ENCODE measurements around the gene MDGA2. TPM values are rescaled to one million over a fixed set of nuclear protein-coding genes. Genes with fewer than 3 reads are reported as not detected.

MDGA2 gene
- total RNA-seq, result 39.1 TPM

DNA sequence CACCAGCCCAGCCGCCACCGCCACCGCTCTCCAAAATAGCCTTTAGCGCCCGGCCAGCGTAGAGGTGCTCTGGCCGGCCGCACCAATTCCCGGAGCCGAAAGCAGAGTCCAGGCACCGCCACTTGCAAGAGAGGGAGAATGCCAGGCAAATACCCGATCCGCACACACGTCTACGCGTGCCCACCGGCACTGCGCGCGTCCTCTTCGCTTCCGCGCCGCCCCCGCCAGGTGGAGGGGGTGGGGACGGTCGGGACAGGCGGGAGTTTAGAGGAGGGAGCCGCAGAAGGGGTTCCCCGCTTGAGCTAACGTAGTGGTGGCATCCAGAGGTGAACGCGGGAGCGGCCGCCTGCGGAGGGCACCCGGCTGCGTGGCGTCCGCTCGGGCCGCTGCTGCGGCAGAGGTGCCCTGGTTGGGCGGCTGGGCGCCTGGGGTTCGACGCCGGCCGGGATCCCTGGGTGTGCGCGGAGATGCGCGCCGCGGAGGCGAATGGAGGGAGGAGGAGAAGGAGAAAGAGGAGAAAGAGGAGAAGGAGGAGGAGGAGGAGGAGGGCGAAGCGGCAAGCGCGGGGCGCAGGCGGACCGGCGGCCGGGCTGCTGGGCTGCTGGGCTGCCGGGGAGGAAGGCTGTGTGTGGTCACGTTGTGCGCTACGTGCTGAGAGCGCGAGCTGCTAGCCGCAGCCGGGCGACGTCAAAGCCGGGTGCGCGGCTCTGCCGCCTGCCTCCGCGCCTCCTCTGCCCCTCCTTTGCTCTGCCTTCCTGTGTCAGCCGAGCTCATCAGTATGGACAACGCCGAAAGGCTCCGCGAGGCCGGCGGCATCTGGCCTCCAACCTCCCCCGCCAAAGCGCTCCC lies at the start of gene MDGA2:
Gene MDGA2, minus strand, starts transcription at position 140 of the 849 bp plus-strand sequence.
- DNase-seq (ENCODE audit: low spot score in 2 of 2), result peak in 1 of 2 donors; percentile 46
- FAIRE-seq, result no peak

DNA sequence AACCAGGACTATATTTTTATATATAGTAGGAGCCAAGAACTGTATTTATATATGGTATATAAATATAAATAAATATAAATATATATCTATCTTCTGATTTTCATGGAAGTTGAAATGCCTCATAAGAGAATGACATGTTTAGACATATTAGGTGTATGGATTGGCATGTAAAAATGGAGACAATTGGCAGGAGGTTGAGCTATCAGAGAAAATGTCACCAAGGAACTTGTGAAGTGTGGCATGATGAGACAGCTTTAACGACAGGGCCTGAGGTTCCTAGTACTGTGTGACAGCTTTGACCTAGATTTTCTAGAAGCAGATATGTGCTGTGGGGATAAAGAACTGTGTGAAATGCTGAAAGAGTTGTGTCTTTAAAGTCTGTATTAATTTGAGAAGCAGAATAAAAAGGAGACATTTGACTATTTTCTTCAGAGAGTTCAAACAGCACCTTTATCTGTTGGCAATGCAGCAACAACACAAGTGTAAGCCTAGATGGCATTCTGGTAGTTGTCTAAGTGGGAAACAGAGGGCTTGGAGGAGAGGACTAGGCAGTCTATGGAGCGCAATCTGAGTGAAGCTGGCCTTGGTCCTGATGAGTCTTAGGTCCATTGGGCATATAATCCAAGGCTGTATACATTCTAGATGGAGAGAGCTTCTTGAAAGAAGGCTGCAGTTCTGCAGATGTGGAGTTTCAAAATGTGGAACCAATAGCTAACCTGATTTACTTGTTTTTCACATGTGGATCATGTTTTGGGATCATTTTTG lies 47.7 kb upstream of the MDGA2 start:
- no peak for DNase-seq (ENCODE audit: low spot score in 2 of 2)
- no peak for FAIRE-seq

GRCh38 chr14:47720281-47720680 lies 44.9 kb upstream of the MDGA2 start:
- FAIRE-seq, result no peak

GRCh38 chr14:47715330-47715729 lies 39.9 kb upstream of the MDGA2 start:
- no peak for DNase-seq (ENCODE audit: low spot score in 2 of 2)
- FAIRE-seq, result no peak

More at GRCh38 chr14:47720281-47720680, 44.9 kb upstream of the MDGA2 start:
- no peak for DNase-seq (ENCODE audit: low spot score in 2 of 2)

- DNase-seq (ENCODE audit: low spot score in 2 of 2), result no peak
- FAIRE-seq, result no peak
Observed at GRCh38 chr14:47710581-47710980, 35.2 kb upstream of the MDGA2 start.

DNA sequence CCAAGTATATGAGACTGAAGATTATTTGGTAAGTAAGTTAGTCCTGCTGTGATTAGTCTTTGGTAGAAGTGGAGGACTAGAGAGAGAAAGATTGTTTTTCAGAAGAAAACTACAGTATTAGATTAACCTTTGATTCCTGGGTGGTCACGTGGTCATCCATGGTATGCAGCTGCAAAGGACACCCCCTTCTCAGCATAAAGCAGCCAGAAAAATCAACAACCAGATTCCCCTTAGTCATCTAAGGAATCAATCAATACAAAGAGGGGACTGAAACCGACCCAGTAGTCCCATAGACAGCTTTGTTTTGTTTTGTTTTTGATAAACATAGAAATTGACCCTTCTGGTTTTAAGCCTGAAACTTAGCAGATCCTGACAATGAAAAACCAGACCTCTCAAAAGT lies 30.3 kb upstream of the MDGA2 start:
- FAIRE-seq, result no peak
- DNase-seq (ENCODE audit: low spot score in 2 of 2), result no peak

GRCh38 chr14:47691829-47692228 lies 16.4 kb upstream of the MDGA2 start:
- DNase-seq (ENCODE audit: low spot score in 2 of 2), result no peak
- no peak for FAIRE-seq

DNA sequence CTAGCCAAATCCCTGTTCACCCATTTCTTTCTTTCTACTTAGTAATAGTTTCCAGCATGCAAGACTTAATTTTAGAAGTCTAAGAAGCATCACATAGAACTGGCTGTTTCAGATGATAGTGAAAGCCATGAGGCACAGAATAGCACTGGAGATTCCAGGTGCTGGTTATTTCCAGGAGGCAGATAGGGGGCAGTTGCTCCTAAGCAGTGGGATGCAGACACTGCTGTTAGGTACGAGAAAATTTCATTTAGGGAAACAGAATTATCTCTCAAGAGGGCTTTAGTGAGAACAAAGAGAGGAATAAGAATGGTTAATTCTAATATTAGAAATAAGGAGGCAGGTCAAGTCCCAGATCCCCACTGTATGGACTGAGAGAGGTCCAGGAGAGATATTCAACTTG lies 3.6 kb upstream of the MDGA2 start:
- DNase-seq (ENCODE audit: low spot score in 2 of 2) (no peak), FAIRE-seq (no peak)

GRCh38 chr14:47678157-47678556 lies 2.8 kb upstream of the MDGA2 start:
- FAIRE-seq (no peak), DNase-seq (ENCODE audit: low spot score in 2 of 2) (no peak)

- DNase-seq (ENCODE audit: low spot score in 2 of 2), result no peak
- FAIRE-seq, result no peak
Observed at GRCh38 chr14:47676315-47676617, 861 bp upstream of the MDGA2 start.

DNA sequence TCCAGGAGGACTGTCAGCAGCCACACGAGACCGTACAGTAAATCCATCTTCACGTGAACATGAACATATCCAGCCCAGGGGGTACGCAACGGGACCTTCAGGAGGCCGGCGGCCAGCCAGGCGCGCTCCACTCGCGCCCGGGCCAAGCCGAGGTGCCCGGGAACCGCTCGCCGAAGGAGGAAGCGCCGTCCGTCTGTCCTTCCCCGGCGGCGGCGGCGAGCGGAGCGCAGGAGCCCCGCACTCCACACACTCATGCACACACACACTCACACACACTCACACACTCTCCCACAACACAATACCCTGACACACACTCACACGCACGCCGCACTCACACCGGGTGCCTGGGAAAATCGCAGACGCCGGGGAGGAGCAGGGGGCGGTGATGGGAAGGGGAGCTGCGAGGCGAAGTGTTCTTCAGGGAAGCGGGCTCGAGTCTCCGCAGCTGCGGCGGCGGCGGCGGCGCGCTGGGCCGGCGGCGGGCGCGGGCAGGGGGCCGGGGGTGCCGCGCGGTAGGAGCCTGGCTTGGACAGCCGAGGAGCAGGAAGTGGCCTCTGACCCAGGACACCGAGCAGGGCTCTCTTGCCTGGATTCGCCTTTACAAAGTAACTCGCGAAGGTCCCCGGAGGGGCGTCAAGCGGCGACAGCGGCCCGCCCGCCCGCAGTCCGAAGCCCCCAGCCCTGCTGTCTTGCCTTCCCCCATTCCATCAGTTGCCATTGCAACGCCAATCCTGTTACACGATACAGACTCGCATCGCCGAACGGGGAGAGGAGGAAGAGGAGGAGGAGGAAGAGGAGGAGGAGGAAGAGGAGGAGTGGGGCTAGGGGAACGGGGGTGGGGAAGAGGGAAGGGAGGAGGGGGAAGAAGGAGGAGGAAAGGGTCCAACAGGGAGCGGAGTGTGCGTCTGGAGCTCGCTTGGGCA lies 601 bp downstream of the MDGA2 start:
- FAIRE-seq, result no peak
- peak in 1 of 2 donors; percentile 25 for DNase-seq (ENCODE audit: low spot score in 2 of 2)

GRCh38 chr14:47674148-47674542 lies 1.3 kb downstream of the MDGA2 start:
- FAIRE-seq, result no peak

DNA sequence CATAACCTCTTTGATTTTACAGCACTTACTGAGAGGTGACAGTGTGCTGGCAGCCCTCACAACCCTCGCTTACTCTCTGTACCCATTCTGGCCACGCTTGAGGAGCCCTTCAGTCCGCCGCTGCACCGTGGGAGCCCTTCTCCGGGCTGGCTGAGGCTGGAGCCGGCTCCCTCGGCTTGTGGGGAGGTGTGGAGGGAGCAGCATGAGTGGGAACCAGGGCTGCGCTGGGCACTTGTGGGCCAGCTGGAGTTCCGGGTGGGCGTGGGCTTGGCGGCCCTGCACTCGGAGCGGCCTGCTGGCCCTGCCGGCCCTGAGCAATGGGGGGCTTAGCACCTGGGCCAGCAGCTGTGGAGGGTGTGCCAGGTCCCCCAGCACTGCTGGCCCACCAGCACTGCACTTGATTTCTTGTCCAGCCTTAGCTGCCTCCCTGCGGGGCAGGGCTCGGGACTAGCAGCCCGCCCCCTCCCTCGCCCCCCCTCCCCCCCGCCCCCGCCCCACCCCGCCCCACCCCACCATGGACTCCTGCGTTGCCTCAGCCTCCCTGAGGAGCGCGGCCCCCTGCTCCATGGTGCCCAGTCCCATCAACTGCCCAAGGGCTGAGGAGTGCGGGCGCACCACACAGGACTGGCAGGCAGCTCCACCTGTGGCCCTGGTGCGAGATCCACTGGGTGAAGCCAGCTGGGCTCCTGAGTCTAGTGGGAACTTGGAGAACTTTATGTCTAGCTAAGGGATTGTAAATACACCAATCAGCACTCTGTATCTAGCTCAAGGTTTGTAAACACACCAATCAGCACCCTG lies 9.9 kb downstream of the MDGA2 start:
- no peak for FAIRE-seq

More at GRCh38 chr14:47674148-47674542, 1.3 kb downstream of the MDGA2 start:
- DNase-seq (ENCODE audit: low spot score in 2 of 2), result no peak

DNA sequence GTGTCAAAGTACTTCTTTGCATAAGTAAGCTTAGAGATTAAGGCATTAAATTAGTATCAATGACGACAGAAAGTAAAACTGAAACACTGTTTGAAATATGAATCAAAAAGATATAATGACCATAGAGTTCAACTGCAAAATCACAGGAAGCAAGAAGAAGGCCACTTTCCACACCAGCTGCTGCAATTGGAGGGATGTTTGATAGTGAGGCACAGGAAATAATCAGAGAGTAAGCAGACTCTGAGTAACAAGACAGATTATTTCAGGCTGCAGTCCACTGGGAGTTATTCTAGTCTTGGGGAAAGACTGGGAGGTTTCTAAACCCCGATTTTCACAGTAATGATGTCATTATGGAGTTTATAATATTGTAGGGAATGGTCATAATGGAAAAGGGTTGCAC lies 12.9 kb downstream of the MDGA2 start:
- FAIRE-seq (no peak), DNase-seq (ENCODE audit: low spot score in 2 of 2) (no peak)

More for the DNA sequence above, 9.9 kb downstream of the MDGA2 start:
- DNase-seq (ENCODE audit: low spot score in 2 of 2), result no peak

DNA sequence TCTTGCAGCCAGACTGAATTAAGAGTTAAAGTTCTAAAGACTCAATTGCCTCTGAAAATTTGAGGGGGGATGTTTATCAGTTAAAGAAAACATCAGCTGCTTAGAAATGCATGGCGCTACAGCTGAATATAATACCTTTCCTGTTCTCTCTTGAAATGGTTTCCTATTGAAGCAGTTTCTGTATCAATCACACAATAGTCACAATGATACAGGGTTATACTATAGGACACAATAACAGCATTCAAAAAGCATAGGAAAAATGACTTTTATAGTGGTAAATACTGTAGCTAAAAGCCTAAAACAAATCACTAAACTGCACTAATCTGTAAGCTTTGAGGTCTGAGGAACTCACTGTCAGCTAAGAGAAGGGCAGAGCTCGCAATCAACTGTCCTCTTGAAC lies 15.2 kb downstream of the MDGA2 start:
- FAIRE-seq (no peak), DNase-seq (ENCODE audit: low spot score in 2 of 2) (no peak)

- DNase-seq (ENCODE audit: low spot score in 2 of 2), result no peak
- no peak for FAIRE-seq
Observed at GRCh38 chr14:47658041-47658440, 17.4 kb downstream of the MDGA2 start.

GRCh38 chr14:47657143-47657542 lies 18.3 kb downstream of the MDGA2 start:
- DNase-seq (ENCODE audit: low spot score in 2 of 2) (no peak), FAIRE-seq (no peak)

GRCh38 chr14:47651337-47651736 lies 24.1 kb downstream of the MDGA2 start:
- DNase-seq (ENCODE audit: low spot score in 2 of 2), result no peak
- FAIRE-seq, result no peak

DNA sequence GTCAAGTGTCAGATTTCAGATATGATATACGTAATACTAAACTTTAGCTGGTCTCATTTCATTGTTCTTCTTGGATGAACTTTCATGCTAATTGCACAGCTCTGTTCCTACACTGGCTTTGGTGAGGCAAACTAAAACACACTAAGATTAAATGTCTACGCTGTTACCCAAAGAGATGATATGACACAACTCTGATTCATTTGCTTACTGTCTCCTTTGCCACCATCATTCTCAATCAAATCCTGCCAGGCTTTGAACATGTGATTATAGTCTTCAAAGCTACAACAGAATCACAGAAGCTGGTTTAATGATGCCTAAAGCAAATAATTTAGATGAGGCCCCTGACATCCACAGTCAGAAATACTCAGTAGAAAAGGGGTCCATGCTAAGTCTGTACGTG lies 37.7 kb downstream of the MDGA2 start:
- DNase-seq (ENCODE audit: low spot score in 2 of 2) (no peak), FAIRE-seq (no peak)
